Right hindlimb (tissue), 1 donor: ENCODE results near the gene STARD13.

Source experiments
- DNase-seq: peaks from one replicate; pipeline ENCODE4 v3.0.0-alpha.2; 2018

Gene STARD13

GRCh38 chr13:33072759-33073158 lies 212.8 kb downstream of the STARD13 start:
- DNase-seq: no peak

DNA sequence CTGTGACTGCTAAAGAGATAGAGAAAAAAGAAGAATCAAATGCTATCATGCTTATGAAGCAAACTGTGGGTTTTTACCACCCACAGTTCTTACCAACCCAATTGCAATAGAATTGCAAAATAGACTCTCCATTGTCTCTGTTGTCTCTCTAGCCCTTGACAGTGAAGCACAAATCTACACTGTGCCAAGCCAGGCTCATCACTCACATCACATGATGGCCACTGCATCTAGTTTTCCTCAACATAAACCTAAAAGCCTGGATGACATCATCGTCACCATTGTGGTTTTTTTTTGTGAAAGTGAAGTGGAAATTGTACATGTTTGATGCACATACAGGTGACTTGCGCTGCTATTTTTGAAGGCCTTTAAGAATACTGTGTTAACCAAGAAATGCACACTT lies 213.3 kb downstream of the STARD13 start:
- no peak for DNase-seq

DNA sequence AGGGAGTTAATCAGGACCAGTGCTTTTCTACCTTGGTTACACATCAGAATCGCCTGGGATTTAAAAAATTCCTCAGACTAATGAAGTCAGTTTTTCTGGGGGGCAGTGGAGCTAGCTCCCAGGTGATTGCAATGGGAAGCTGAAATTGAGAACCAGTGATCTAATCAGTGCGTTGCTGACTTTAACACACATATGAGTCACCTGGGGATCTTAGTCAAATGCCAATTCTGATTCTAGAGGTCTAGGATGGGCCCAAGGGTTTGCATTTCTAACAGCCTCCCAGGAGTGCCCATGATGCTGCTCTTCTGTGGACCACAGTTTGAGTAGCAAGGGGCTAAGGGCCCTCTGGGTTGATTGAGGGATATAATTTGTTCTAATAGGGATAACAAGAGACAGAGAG lies 214.8 kb downstream of the STARD13 start:
- no peak for DNase-seq

GRCh38 chr13:33069365-33069764 lies 216.2 kb downstream of the STARD13 start:
- DNase-seq: no peak

DNA sequence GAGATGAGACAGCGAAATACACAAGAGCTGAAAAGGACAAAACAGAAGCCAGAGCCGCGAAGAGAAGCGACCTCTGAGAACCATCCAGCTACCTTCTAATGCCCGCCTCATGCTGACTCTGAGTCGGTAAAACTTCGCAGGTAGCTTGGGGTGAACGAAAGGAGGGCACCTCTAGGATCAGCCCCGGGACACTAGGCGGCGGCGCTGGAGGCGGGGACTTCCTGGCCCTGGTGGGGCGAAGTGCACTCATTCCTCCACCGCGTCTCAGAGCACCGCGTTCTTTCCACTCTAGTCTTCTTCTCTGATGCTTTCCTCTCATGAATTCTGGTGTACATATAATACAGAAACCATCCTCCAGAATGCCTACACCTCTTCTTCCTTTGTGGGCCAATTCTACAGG lies 219.2 kb downstream of the STARD13 start:
- no peak for DNase-seq

- no peak for DNase-seq
Observed at GRCh38 chr13:33060815-33061214, 224.7 kb downstream of the STARD13 start.

DNA sequence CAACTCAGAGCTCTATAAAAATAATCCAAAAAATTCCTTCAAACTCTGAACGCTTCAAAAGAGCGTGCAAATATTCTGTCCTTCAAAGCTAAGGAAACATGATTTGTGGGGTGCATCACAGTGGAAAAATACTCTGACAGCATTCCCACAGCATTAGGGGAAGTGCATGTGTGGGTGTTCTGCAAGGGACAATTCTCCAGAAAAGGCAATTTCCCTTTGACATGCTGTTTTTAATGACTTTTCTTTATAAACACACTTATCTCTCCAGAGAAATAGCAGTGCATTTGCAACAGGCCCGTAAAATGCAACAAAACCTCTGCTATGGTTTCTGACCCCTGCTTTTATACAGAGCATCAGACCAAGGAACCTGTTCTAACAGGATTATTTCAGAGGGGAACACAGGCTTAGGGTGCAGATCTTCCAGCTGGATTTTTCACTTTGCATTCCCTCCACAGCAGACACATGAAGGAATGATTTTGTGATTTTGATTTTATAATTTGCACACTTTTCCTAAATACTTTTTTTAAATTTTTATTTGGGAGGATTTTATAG lies 226.7 kb downstream of the STARD13 start:
- no peak for DNase-seq

GRCh38 chr13:33057019-33057780 lies 228.4 kb downstream of the STARD13 start:
- DNase-seq: peak; percentile 65

- DNase-seq: no peak
Observed at GRCh38 chr13:33053397-33054066, 232.0 kb downstream of the STARD13 start.
